DOHH2 (cell line): ENCODE measurements around the gene DGKE.

Source experiments
- CTCF ChIP-seq: fragments of 200-600 bp; sonication (generic); IDR thresholded peaks from one replicate; pipeline ENCODE4 v1.5.1; 2014; ENCODE audit warnings: antibody characterized with exemption, mild to moderate bottlenecking, low read depth, low read length; ENCODE audit not compliant: poor library complexity, severe bottlenecking
- EZH2phosphoT487 ChIP-seq: fragments of 200-600 bp; sonication (generic); IDR thresholded peaks from 2 replicates; pipeline ENCODE4 v1.6.1; 2017; ENCODE audit warnings: borderline replicate concordance, mild to moderate bottlenecking, antibody characterized with exemption, low read length, moderate library complexity, mixed read lengths

- TF ChIP-seq CTCF = no peak
- TF ChIP-seq EZH2phosphoT487 = no peak
Measured at GRCh38 chr17:56903560-56903959, 69.6 kb downstream of the DGKE start.
